Measurements from ENCODE around the gene ESR1.

ESR1 gene

GRCh38 chr6:152094992-152095592 is 287.6 kb downstream of the ESR1 start:
- no peak for DNase-seq (ENCODE audit: low spot score)

- DNase-seq (ENCODE audit: low spot score) = no peak
Measured at GRCh38 chr6:152096863-152097496, 289.5 kb downstream of the ESR1 start.

- no peak for DNase-seq (ENCODE audit: low spot score)
Measured at GRCh38 chr6:152098683-152099082, 291.2 kb downstream of the ESR1 start.

- DNase-seq (ENCODE audit: low spot score) = no peak
Measured at GRCh38 chr6:152099446-152100182, 292.1 kb downstream of the ESR1 start.

- DNase-seq (ENCODE audit: low spot score) = no peak
Measured at GRCh38 chr6:152100183-152100618, 292.7 kb downstream of the ESR1 start.

- no peak for DNase-seq (ENCODE audit: low spot score)
Measured at GRCh38 chr6:152107973-152108372, 300.5 kb downstream of the ESR1 start.

GRCh38 chr6:152110886-152111820 is 303.7 kb downstream of the ESR1 start:
- DNase-seq (ENCODE audit: low spot score) = no peak

GRCh38 chr6:152112491-152113261 is 305.2 kb downstream of the ESR1 start:
- DNase-seq (ENCODE audit: low spot score) = no peak

GRCh38 chr6:152117156-152118133 is 310.0 kb downstream of the ESR1 start:
- DNase-seq (ENCODE audit: low spot score) = no peak

- no peak for DNase-seq (ENCODE audit: low spot score)
Measured at GRCh38 chr6:152118224-152118623, 310.7 kb downstream of the ESR1 start.

GRCh38 chr6:152118678-152119077 is 311.2 kb downstream of the ESR1 start:
- DNase-seq (ENCODE audit: low spot score) = no peak

- no peak for DNase-seq (ENCODE audit: low spot score)
Measured at GRCh38 chr6:152119831-152120230, 312.3 kb downstream of the ESR1 start.

GRCh38 chr6:152121910-152122309 is 314.4 kb downstream of the ESR1 start:
- DNase-seq (ENCODE audit: low spot score) = no peak

- DNase-seq (ENCODE audit: low spot score) = no peak
Measured at GRCh38 chr6:152122434-152122833, 315.0 kb downstream of the ESR1 start.

- no peak for DNase-seq (ENCODE audit: low spot score)
Measured at GRCh38 chr6:152123076-152123475, 315.6 kb downstream of the ESR1 start.

- peak; percentile 60 for DNase-seq (ENCODE audit: low spot score)
Measured at GRCh38 chr6:152124429-152125074, 317.1 kb downstream of the ESR1 start.

- no peak for DNase-seq (ENCODE audit: low spot score)
Measured at GRCh38 chr6:152127432-152128165, 320.1 kb downstream of the ESR1 start.

- peak; percentile 35 for DNase-seq (ENCODE audit: low spot score)
Measured at GRCh38 chr6:152129691-152130151, 322.2 kb downstream of the ESR1 start.

- DNase-seq (ENCODE audit: low spot score) = no peak
Measured at GRCh38 chr6:152130441-152130840, 323.0 kb downstream of the ESR1 start.

All from HuH-7 (cell line).